NCI-H524 (cell line): Measurements from ENCODE around the gene WNT2B.
A peak's percentile ranks its signal among the peaks of the same experiment; 100 is the strongest.

Experiments used
- DNase-seq, 2 experiments: peaks; one replicate each; lab custom pipeline; 2025; lab: John Stamatoyannopoulos, UW

Gene WNT2B

GRCh38 chr1:112527266-112528010 lies 18.7 kb downstream of the WNT2B start:
- DNase-seq = no peak

- no peak for DNase-seq
Observed at GRCh38 chr1:112528076-112528475, 19.3 kb downstream of the WNT2B start.

DNA sequence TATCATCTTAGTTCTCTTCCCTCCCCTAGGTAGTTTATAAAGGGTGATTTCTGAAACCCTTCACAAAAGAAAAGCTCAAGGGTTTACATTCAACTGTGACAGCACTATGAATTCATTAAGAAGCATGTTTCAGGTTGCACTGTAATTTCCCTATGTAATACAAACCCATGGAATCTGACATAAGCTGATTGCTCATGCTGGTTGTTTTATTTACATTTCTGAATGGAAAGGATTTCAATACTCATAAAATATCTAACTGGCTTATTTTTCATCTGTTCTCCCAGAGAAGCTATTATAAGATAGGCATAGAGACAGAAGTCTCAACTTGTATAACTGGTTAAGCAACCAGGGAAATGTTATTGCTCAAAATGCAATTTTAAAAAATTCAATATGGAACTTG lies 20.5 kb downstream of the WNT2B start:
- no peak for DNase-seq

DNA sequence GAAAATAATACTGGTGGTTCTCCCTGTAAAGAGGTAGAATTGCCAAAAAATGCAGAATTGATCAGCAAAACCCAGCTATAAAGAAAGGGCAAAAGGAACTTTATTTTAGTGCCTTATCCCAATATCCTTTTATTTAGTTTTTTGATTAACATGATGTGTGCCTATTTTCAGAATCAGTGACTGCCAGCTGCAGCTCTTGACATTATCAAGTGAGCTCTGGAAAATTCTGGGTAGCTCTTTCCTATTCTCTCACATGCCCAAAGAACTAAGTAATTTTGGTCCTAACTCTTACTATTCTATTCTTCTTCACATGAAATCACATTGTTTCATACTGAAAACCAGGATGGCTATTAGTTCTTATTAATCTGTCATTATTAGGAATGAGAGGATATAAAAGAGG lies 22.1 kb downstream of the WNT2B start:
- no peak for DNase-seq

DNA sequence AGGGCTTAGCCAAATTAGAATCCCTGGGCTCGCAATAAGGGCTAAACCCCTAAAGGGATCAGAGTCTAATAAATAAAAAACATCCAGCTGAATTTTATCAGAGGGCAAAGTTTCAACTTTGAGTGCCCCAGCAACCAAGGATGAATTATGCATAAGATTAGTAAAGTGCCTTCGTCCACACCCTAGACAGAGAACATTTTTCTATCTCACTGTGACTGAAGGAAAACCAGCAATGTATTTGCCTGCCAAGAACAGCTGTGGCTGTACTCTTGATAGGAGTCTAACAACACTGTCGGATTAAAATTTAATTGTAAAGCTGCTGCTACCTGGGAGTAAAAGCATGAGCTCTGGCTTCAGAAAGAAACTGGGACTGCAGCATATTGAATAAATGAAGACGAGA lies 23.3 kb downstream of the WNT2B start:
- no peak for DNase-seq

- DNase-seq = no peak
Observed at GRCh38 chr1:112533029-112533428, 24.3 kb downstream of the WNT2B start.

DNA sequence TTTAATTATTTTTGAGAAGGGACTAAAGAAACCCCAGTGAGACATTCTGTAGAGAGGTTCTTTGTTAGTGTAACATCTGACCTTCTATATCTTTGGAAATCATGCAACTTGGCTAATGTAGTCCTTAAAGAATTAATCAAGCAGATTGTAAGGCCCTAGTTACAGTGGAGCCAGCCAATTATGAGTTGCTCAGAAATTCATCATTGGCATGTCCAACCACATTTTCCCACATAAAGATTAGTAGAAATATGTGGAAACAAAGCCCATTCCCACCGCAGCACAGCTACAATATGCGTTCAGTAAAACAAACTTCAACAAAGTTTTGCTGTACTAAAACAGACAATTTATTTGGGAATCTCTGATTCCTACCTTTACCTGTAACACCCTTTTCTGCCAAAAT lies 27.8 kb downstream of the WNT2B start:
- DNase-seq = no peak

DNA sequence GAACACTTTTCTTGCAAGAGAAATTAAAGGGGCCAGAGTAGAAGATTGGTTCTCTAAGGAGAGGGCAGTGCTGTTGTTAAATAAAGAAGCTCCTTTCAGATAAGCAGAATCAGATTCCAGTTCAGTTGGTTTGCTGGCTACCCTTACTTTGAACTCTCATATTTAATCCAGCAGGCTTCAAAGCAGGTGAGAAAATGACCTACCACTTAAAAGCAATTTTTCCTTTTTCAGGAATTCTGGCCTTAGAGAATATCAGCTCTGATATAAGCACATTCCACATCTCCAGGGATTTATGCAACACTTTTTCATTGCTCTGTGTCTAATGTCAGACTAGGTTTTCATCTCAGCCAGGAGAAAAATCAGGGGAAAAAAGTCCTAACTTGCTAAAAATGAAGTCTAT lies 28.7 kb downstream of the WNT2B start:
- no peak for DNase-seq

DNA sequence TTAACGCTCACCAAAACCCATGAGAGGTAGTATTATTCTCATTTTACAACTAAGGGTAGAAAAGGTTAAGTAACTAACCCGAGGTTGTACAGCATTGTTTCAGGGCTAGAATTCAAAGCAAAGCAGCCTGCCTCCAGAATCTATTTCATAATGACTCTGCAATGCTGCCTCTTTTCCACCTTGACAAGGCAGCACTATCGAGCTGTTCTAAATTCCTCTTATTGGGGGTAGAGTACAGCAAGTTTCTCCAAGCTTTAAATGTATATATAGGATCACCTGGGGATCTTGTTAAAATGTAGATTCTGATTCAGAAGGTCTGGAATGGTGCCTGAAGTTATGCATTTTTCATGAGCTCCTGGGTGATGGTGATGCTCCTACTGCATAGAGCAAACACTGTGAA lies 30.1 kb downstream of the WNT2B start:
- DNase-seq = no peak

GRCh38 chr1:112540226-112540794 lies 31.5 kb downstream of the WNT2B start:
- no peak for DNase-seq

- no peak for DNase-seq
Observed at GRCh38 chr1:112541299-112541698, 32.5 kb downstream of the WNT2B start.

GRCh38 chr1:112542206-112542973 lies 33.6 kb downstream of the WNT2B start:
- no peak for DNase-seq

DNA sequence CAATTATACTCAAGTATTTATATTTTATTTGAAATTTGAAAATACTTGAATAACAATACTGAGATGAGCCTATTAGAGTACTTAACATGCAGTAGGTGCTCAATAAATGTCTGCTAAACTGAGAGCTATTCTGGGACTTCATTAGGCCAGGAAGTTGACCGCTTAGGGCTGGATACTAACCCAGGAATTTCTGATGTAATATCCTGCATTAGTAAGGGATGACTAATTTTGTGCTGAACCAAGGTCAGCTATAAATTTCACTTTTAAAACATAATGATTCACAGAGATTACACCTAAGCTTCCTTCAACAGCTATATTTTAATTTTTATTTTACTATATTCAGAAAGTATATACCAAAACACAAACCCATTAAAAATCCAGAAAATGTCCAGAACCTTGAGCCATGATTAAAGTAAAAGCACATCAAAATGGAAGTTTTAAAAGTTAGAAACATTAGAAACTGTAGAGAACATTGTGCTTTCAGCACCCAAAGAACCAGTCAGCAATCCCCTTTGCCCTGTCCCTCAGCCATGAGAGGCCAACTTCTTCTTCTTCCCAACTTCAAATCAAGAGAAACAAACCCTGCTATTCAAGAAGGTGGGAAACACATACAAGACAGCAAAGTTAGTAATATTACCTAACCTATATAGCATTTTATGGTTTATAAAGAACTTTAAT lies 35.4 kb downstream of the WNT2B start:
- DNase-seq = no peak

GRCh38 chr1:112544751-112545150 lies 36.0 kb downstream of the WNT2B start:
- no peak for DNase-seq

- DNase-seq = no peak
Observed at GRCh38 chr1:112546076-112546475, 37.3 kb downstream of the WNT2B start.

GRCh38 chr1:112548547-112548946 lies 39.8 kb downstream of the WNT2B start:
- DNase-seq = no peak

DNA sequence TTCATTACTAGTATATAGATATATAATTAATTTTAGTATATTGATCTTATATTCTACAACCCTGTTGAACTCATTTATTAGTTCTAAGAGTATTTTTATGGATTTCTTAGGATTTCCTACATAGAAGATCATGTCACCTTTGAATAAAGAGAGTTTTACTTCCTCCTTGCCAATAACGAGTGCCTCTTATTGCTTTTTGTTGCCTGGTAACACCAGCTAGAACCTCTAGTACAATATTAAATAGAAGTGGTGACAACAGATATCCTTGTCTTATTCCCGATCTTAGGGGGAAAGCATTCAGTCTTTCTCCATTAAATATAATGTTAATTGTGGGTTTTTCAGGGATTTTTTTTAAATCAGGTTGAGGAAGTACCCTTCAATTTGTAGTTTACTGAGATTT lies 40.8 kb downstream of the WNT2B start:
- no peak for DNase-seq

DNA sequence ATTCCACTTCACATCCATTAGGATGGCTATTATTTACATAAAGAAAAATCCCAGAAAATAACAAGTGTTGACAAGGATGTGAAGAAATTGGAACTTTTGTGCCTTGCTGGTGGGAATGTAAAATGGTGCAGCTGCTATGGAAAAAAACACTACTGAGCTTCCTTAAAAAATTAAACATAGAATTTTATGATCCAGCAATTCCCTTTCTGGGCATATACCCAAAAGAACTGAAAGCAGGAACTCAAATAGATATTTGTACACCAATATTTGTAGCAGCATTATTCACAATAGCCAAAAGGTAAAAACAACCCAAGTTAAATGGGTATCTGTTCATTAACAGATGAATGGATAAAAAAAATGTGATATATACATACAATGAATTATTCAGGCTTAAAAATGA lies 45.6 kb downstream of the WNT2B start:
- DNase-seq = no peak

- DNase-seq = peak in 1 of 2 experiments; percentile 21
Observed at GRCh38 chr1:112557385-112557784, 48.6 kb downstream of the WNT2B start.

DNA sequence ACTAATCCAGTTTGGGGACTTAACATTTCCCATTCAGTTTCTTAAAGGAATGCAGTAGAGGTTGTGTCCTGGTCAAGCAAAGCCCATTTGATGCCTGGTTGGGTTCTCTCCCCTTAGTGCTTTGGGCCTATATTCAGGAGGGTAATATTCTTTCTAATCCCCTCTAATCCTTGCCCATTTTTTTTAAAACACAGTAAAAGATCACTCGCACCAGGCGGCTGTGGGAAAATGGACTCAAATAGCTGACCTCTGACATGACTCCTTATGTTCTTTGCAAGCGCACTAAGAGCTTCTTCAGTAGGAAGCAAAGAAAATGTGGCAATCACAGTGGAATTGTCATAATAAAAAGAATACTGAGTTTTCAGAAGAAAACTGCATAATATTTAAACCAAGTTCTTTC lies 49.9 kb downstream of the WNT2B start:
- peak in 1 of 2 experiments; percentile 23 for DNase-seq

GRCh38 chr1:112563341-112563740 lies 54.6 kb downstream of the WNT2B start:
- DNase-seq = no peak

DNA sequence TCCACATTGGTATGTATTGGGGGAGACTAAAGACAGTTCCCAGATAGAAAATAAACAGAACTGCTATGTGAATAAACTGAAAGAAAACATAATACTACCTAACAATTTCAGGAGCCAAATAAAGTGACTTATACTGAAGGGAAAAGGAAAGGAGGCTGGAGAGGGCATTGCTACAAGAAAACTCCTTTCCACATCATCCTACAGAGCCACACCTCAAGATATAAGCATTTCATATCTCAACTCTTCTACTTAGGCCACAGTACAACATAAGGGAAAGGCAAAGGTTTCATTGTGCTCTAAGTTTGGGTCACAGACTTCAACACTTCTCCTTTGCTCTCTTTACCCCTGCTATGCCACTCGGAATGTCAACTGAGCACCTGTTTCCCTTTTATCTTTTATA lies 55.3 kb downstream of the WNT2B start:
- no peak for DNase-seq

GRCh38 chr1:112565800-112566199 lies 57.0 kb downstream of the WNT2B start:
- DNase-seq = no peak
